Measurements from ENCODE around the gene SPEG. TPM values are rescaled to one million over a fixed set of nuclear protein-coding genes. Genes with fewer than 3 reads are reported as not detected.

SPEG gene
- total RNA-seq, 2 experiments from 2014 or later, result 0.46 TPM; not detected in 1

DNA sequence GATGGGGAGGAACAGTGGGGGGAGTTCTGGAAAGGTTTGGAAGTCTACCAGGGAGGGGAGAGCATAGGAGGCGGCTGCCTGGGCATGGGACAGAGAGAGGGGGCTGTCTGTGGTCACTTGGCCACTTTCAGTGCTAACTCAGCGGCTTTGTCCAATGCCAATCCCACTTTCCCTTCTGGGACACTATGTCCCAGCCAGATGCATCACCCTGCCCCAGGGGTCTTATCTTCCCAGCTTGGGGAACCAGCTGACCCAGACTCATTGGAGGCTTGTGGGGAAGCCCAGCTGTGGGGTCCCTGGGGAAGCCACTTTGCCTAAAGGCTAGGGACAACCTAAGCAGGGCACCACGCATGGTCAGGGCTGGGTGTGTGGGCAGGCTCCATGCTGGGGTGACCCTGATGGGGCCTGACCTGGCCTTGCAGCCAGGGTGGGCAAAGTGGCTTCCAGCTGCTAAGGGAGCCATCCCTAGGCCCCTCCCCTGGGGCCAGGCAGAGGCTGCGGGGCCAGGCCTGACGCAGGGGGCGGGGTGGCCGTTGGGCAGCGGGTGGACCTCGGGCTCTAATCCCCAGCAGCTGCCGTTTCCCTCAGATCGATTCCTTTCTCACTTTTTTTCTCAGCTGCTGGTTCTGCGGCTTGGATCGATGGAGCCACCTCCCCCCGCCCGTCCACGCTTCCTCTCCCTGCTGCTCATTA is 78.0 kb downstream of the SPEG start:
- no peak for DNase-seq (ENCODE audit: low spot score)
- H3K4me3 ChIP-seq (ENCODE audit: low read depth, low read length, poor library complexity, severe bottlenecking), result no peak overlapping the region
- no peak overlapping the region for H2AFZ ChIP-seq (ENCODE audit: low read length)
- H3K27ac ChIP-seq (ENCODE audit: low read depth, low read length, poor library complexity, severe bottlenecking), result no peak overlapping the region
- H3K9me3 ChIP-seq (ENCODE audit: low read length), result no peaks in the 10 kb centered on the region
- H3K36me3 ChIP-seq (ENCODE audit: insufficient read depth, low read length), result no peaks in the 10 kb centered on the region
- TF ChIP-seq, protein P1, sequence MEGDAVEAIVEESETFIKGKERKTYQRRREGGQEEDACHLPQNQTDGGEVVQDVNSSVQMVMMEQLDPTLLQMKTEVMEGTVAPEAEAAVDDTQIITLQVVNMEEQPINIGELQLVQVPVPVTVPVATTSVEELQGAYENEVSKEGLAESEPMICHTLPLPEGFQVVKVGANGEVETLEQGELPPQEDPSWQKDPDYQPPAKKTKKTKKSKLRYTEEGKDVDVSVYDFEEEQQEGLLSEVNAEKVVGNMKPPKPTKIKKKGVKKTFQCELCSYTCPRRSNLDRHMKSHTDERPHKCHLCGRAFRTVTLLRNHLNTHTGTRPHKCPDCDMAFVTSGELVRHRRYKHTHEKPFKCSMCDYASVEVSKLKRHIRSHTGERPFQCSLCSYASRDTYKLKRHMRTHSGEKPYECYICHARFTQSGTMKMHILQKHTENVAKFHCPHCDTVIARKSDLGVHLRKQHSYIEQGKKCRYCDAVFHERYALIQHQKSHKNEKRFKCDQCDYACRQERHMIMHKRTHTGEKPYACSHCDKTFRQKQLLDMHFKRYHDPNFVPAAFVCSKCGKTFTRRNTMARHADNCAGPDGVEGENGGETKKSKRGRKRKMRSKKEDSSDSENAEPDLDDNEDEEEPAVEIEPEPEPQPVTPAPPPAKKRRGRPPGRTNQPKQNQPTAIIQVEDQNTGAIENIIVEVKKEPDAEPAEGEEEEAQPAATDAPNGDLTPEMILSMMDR (conservative IDR thresholded peaks at IDR 0.05; ENCODE audit: low read length), result no peak
- no peak for TF ChIP-seq EZH2phosphoT487 (IDR thresholded peaks at IDR 0.05; ENCODE audit: borderline replicate concordance, low read depth, low read length)
- no peaks in the 10 kb centered on the region for H4K20me1 ChIP-seq (ENCODE audit: insufficient read depth, low read length)
- H3K4me2 ChIP-seq (ENCODE audit: low read length), result no peak overlapping the region
- ChIA-PET CTCF (ENCODE audit: unreplicated experiment) (no interaction called here), POLR2A (no interaction called here)
- no peaks in the 10 kb centered on the region for H3K9me2 ChIP-seq (ENCODE audit: insufficient read depth, low read length)
- H3K4me1 ChIP-seq (ENCODE audit: insufficient read depth, low read length, poor library complexity, severe bottlenecking), result peaks cover 10% of the 10 kb centered on the region
- H3K79me2 ChIP-seq (ENCODE audit: insufficient read depth, low read depth, low read length), result no peaks in the 10 kb centered on the region
- intact Hi-C loops (cut with micrococcal nuclease; ENCODE audit: unreplicated experiment), result no loop called here
- no TSS peak for BruUV-seq (replicated peaks)

DNA sequence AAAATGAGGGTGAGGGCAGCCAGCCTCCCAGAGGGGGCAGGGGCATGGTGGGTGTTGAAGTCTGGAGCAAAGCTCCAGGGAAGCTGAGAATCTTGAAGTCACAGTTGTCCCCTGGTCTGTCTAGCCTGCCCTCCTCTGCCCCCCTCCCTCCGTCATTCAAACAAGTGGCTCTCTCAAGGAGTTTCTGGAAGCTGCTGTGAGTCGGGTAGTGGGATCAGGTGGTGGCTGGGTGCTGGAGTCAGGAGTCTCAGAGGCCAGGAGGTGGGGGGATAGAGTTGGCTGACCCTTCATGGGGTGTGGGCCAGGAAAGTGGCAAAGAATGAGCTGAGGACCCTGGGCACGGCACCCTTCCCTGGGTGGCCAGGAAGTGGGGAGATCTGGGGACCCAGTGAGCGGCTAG is 79.1 kb downstream of the SPEG start:
- ChIA-PET POLR2A (no interaction called here), CTCF (ENCODE audit: unreplicated experiment) (no interaction called here)
- H3K4me1 ChIP-seq (ENCODE audit: insufficient read depth, low read length, poor library complexity, severe bottlenecking), result peaks cover 8% of the 10 kb centered on the region
- intact Hi-C loops (cut with micrococcal nuclease; ENCODE audit: unreplicated experiment), result no loop called here
- DNase-seq (ENCODE audit: low spot score), result no peak
- H3K79me2 ChIP-seq (ENCODE audit: insufficient read depth, low read depth, low read length), result no peaks in the 10 kb centered on the region
- no peak overlapping the region for H2AFZ ChIP-seq (ENCODE audit: low read length)
- H4K20me1 ChIP-seq (ENCODE audit: insufficient read depth, low read length), result no peaks in the 10 kb centered on the region
- H3K36me3 ChIP-seq (ENCODE audit: insufficient read depth, low read length), result no peaks in the 10 kb centered on the region
- H3K4me3 ChIP-seq (ENCODE audit: low read depth, low read length, poor library complexity, severe bottlenecking), result no peak overlapping the region
- no peak overlapping the region for H3K4me2 ChIP-seq (ENCODE audit: low read length)
- no peaks in the 10 kb centered on the region for H3K9me3 ChIP-seq (ENCODE audit: low read length)
- no peak for TF ChIP-seq EZH2phosphoT487 (IDR thresholded peaks at IDR 0.05; ENCODE audit: borderline replicate concordance, low read depth, low read length)
- TF ChIP-seq, protein P1 (conservative IDR thresholded peaks at IDR 0.05; ENCODE audit: low read length), result no peak
- H3K27ac ChIP-seq (ENCODE audit: low read depth, low read length, poor library complexity, severe bottlenecking), result no peak overlapping the region
- H3K9me2 ChIP-seq (ENCODE audit: insufficient read depth, low read length), result no peaks in the 10 kb centered on the region
- BruUV-seq (replicated peaks), result no TSS peak

DNA sequence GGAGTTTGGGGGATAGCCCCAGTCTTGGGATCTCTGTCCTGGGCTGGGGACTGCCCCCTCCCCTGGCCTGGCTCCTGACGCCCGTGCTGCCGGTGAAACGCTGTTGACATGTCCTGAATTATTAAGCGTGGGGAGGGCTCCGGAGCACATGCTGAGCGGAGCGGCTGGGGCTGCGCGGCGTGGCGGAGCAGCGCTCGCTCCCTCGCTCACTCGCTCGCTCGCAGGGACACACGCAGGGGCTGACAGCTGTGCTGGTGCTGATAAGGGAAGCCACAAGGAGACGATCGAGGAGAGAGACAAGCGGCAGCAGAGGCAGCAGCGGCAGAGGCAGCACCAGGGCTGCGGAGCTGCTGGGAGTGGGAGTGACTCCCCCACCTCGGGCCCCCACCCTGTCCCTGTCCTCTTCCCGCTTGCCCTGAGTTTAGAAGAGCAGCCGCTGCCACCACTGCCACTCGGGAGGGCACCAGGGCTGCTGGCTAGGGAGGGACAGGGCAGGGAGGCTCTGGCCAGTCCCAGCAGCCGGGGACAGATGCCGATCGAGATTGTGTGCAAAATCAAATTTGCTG is 79.6 kb downstream of the SPEG start, which contains the start of gene ASIC4:
Gene ASIC4, plus strand, starts transcription at position 287 of the 566 bp plus-strand sequence. Its CDS starts 243 bp downstream, at position 530.
- H2AFZ ChIP-seq (ENCODE audit: low read length), result no peak within 1 kb of the TSS
- H3K9me3 ChIP-seq (ENCODE audit: low read length), result no peaks in the 10 kb centered on the region
- ChIA-PET POLR2A (no interaction called here), CTCF (ENCODE audit: unreplicated experiment) (no interaction called here)
- no peak within 1 kb of the TSS for H3K4me3 ChIP-seq (ENCODE audit: low read depth, low read length, poor library complexity, severe bottlenecking)
- TF ChIP-seq, protein P1 (conservative IDR thresholded peaks at IDR 0.05; ENCODE audit: low read length), result no peak
- TF ChIP-seq EZH2phosphoT487 (IDR thresholded peaks at IDR 0.05; ENCODE audit: borderline replicate concordance, low read depth, low read length), result no peak
- intact Hi-C loops (cut with micrococcal nuclease; ENCODE audit: unreplicated experiment), result no loop called here
- H3K27ac ChIP-seq (ENCODE audit: low read depth, low read length, poor library complexity, severe bottlenecking), result no peak within 1 kb of the TSS
- no peaks in the 10 kb centered on the region for H4K20me1 ChIP-seq (ENCODE audit: insufficient read depth, low read length)
- BruUV-seq (replicated peaks), result no TSS peak
- no peaks in the 10 kb centered on the region for H3K9me2 ChIP-seq (ENCODE audit: insufficient read depth, low read length)
- no peaks in the 10 kb centered on the region for H3K36me3 ChIP-seq (ENCODE audit: insufficient read depth, low read length)
- no peaks in the 10 kb centered on the region for H3K79me2 ChIP-seq (ENCODE audit: insufficient read depth, low read depth, low read length)
- DNase-seq (ENCODE audit: low spot score), result no peak
- no peak within 1 kb of the TSS for H3K4me2 ChIP-seq (ENCODE audit: low read length)
- H3K4me1 ChIP-seq (ENCODE audit: insufficient read depth, low read length, poor library complexity, severe bottlenecking), result peaks cover 3% of the 10 kb centered on the region
